ENCODE results near the gene TIMMDC1.

DNA sequence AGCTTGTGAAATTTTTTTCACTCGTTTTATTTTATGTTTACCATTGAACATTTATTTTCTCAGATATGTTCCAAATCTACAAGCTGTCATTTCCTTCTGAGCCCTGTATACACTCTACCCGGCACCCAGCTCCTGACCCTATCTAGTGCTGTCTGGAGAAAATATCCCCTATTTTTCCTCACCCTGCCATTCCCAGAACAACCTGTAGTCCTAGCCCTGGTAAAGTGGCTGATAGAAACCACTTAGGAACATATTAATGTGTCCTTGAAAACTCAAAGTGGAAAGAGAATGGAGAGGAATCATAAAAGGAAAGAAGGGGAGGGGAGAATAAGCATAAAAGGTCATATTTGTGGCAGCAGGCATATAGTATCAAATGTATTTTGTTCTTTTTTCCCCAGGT, 8.2 kb upstream of the TIMMDC1 start:
- TF ChIP-seq, protein P1, sequence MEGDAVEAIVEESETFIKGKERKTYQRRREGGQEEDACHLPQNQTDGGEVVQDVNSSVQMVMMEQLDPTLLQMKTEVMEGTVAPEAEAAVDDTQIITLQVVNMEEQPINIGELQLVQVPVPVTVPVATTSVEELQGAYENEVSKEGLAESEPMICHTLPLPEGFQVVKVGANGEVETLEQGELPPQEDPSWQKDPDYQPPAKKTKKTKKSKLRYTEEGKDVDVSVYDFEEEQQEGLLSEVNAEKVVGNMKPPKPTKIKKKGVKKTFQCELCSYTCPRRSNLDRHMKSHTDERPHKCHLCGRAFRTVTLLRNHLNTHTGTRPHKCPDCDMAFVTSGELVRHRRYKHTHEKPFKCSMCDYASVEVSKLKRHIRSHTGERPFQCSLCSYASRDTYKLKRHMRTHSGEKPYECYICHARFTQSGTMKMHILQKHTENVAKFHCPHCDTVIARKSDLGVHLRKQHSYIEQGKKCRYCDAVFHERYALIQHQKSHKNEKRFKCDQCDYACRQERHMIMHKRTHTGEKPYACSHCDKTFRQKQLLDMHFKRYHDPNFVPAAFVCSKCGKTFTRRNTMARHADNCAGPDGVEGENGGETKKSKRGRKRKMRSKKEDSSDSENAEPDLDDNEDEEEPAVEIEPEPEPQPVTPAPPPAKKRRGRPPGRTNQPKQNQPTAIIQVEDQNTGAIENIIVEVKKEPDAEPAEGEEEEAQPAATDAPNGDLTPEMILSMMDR (conservative IDR thresholded peaks at IDR 0.05) = no peak; the same call in 1 of the 2 replicates
- TF ChIP-seq ZFX (IDR thresholded peaks at IDR 0.05) = no peak

All from C4-2B (cell line).